Hematopoietic multipotent progenitor cell treated with erythropoietin and hydrocortisone succinate and interleukin-3 and kit ligand, for 4 days (in vitro differentiated cells): ENCODE data around the gene ENOX1.

Source experiments
- DNase-seq: peaks from one replicate; pipeline ENCODE4 v3.0.0-alpha.2; 2015

Gene ENOX1

GRCh38 chr13:43270130-43270830 is 516.5 kb downstream of the ENOX1 start:
- no peak for DNase-seq

GRCh38 chr13:43269037-43269481 is 517.7 kb downstream of the ENOX1 start:
- DNase-seq, result no peak

- no peak for DNase-seq
Measured at GRCh38 chr13:43268632-43269031, 518.1 kb downstream of the ENOX1 start.

GRCh38 chr13:43267916-43268315 is 518.9 kb downstream of the ENOX1 start:
- no peak for DNase-seq

- DNase-seq, result no peak
Measured at GRCh38 chr13:43266936-43267615, 519.7 kb downstream of the ENOX1 start.

GRCh38 chr13:43265028-43265427 is 521.7 kb downstream of the ENOX1 start:
- DNase-seq, result no peak

GRCh38 chr13:43264458-43264857 is 522.3 kb downstream of the ENOX1 start:
- DNase-seq, result no peak

- DNase-seq, result no peak
Measured at GRCh38 chr13:43263047-43263446, 523.7 kb downstream of the ENOX1 start.

GRCh38 chr13:43260999-43261398 is 525.8 kb downstream of the ENOX1 start:
- DNase-seq, result no peak

- no peak for DNase-seq
Measured at GRCh38 chr13:43258771-43259170, 528.0 kb downstream of the ENOX1 start.

GRCh38 chr13:43257765-43258164 is 529.0 kb downstream of the ENOX1 start:
- no peak for DNase-seq

GRCh38 chr13:43251961-43252360 is 534.8 kb downstream of the ENOX1 start:
- DNase-seq, result no peak

GRCh38 chr13:43246382-43246781 is 540.4 kb downstream of the ENOX1 start:
- DNase-seq, result no peak

- no peak for DNase-seq
Measured at GRCh38 chr13:43245374-43245964, 541.3 kb downstream of the ENOX1 start.

- peak; percentile 74 for DNase-seq
Measured at GRCh38 chr13:43244481-43244880, 542.3 kb downstream of the ENOX1 start.

GRCh38 chr13:43243711-43244110 is 543.1 kb downstream of the ENOX1 start:
- DNase-seq, result peak; percentile 86

GRCh38 chr13:43242040-43242439 is 544.7 kb downstream of the ENOX1 start:
- DNase-seq, result no peak

GRCh38 chr13:43240278-43240677 is 546.5 kb downstream of the ENOX1 start:
- DNase-seq, result no peak

- no peak for DNase-seq
Measured at GRCh38 chr13:43239275-43239840, 547.4 kb downstream of the ENOX1 start.

- no peak for DNase-seq
Measured at GRCh38 chr13:43238341-43239083, 548.3 kb downstream of the ENOX1 start.

GRCh38 chr13:43237616-43238015 is 549.2 kb downstream of the ENOX1 start:
- no peak for DNase-seq

GRCh38 chr13:43235028-43235427 is 551.7 kb downstream of the ENOX1 start:
- DNase-seq, result no peak

GRCh38 chr13:43232873-43233265 is 553.9 kb downstream of the ENOX1 start:
- DNase-seq, result no peak
